BLaER1 treated with 17β-estradiol and CSF1 and Interleukin-3, amounts not matched to agents 10 nM and 100 nM (cell line): ENCODE results near the gene TOX3.

Experiments used
- H3K27ac ChIP-seq, 11 experiments: shearing (Covaris generic); formaldehyde crosslinking; 2 replicates each; pipeline ENCODE4 v1.8.1; 2022
- H3K27me3 ChIP-seq, 11 experiments: shearing (Covaris generic); formaldehyde crosslinking; 2 replicates each; pipeline ENCODE4 v1.8.1; 2022
- H3K36me3 ChIP-seq, 11 experiments: shearing (Covaris generic); formaldehyde crosslinking; 2 replicates each; pipeline ENCODE4 v1.8.1; 2022
- H3K4me1 ChIP-seq, 10 experiments: shearing (Covaris generic); formaldehyde crosslinking; 2 replicates each; pipeline ENCODE4 v1.8.1; 2022
- H3K4me2 ChIP-seq, 11 experiments: shearing (Covaris generic); formaldehyde crosslinking; 2 replicates each; pipeline ENCODE4 v1.8.1; 2022
- H3K4me3 ChIP-seq, 10 experiments: shearing (Covaris generic); formaldehyde crosslinking; 2 replicates each; pipeline ENCODE4 v1.8.1; 2022
- H3K9ac ChIP-seq, 11 experiments: shearing (Covaris generic); formaldehyde crosslinking; 2 replicates each; pipeline ENCODE4 v1.8.1; 2022
- H3K9me3 ChIP-seq, 11 experiments: shearing (Covaris generic); formaldehyde crosslinking; replicated peaks in 1 of 11; 2 replicates each; pipeline ENCODE4 v1.8.1; 2022
- H4K20me1 ChIP-seq, 11 experiments: shearing (Covaris generic); formaldehyde crosslinking; 2 replicates each; pipeline ENCODE4 v1.8.1; 2022
- Cebpa-rat ChIP-seq, 11 experiments: shearing (Covaris generic); IDR thresholded peaks; 2 replicates each; pipeline ENCODE4 v1.8.1; 2022

Gene TOX3

GRCh38 chr16:52547004-52547833, at the start of gene TOX3:
Gene TOX3 (minus strand): TSS chr16:52547143. CDS start chr16:52546723, 420 bp downstream.
- TF ChIP-seq Cebpa-rat (IDR thresholded peaks at IDR 0.05), result no peak
- peak within 1 kb of the TSS; percentile 64 to 80 (median 76) for H3K4me3 ChIP-seq
- no peaks in the 10 kb centered on the region for H3K36me3 ChIP-seq
- peak within 1 kb of the TSS; percentile 84 to 97 (median 94) for H3K4me2 ChIP-seq
- H4K20me1 ChIP-seq, result no peaks in the 10 kb centered on the region; a peak in 1 of 22 replicates
- peak within 1 kb of the TSS; percentile 62 to 84 (median 73) for H3K9ac ChIP-seq
- H3K9me3 ChIP-seq, result no peaks in the 10 kb centered on the region
- peak within 1 kb of the TSS in 9 of 11 experiments; percentile 34 to 72 (median 50); a peak in 15 of 22 replicates for H3K27ac ChIP-seq
- H3K27me3 ChIP-seq, result peaks cover 27 to 53% (median 39%) of the 10 kb centered on the region in 11 experiments
- H3K4me1 ChIP-seq, result peaks cover 11 to 30% (median 26%) of the 10 kb centered on the region in 10 experiments; a peak in 19 of 20 replicates

- Histone ChIP-seq H3K27ac (no peak overlapping the region), H3K4me2 (no peak overlapping the region), H3K36me3 (no peaks in the 10 kb centered on the region), H3K9me3 (peaks cover 0 to 12% (median 7%) of the 10 kb centered on the region in 11 experiments; a peak in 5 of 22 replicates), H4K20me1 (no peaks in the 10 kb centered on the region), H3K4me3 (no peak overlapping the region), H3K4me1 (no peaks in the 10 kb centered on the region), H3K27me3 (no peaks in the 10 kb centered on the region), H3K9ac (no peak overlapping the region)
- no peak for TF ChIP-seq Cebpa-rat (IDR thresholded peaks at IDR 0.05)
These were observed 45.8 kb upstream of the TOX3 start for GRCh38 chr16:52592778-52593177.

GRCh38 chr16:52591934-52592592, 45.1 kb upstream of the TOX3 start:
- Histone ChIP-seq H3K27ac (no peak overlapping the region), H3K4me1 (no peaks in the 10 kb centered on the region), H3K4me3 (no peak overlapping the region), H3K36me3 (no peaks in the 10 kb centered on the region), H3K4me2 (no peak overlapping the region), H3K9me3 (peaks cover 0 to 11% (median 7%) of the 10 kb centered on the region in 11 experiments; a peak in 5 of 22 replicates), H3K27me3 (no peaks in the 10 kb centered on the region), H3K9ac (no peak overlapping the region), H4K20me1 (no peaks in the 10 kb centered on the region)
- TF ChIP-seq Cebpa-rat (IDR thresholded peaks at IDR 0.05), result no peak

GRCh38 chr16:52591471-52591870, 44.5 kb upstream of the TOX3 start:
- H3K27me3 ChIP-seq, result no peaks in the 10 kb centered on the region
- H4K20me1 ChIP-seq, result no peaks in the 10 kb centered on the region
- H3K9me3 ChIP-seq, result peaks cover 0 to 7% (median 3%) of the 10 kb centered on the region in 11 experiments; a peak in 4 of 22 replicates
- TF ChIP-seq Cebpa-rat (IDR thresholded peaks at IDR 0.05), result no peak
- H3K36me3 ChIP-seq, result no peaks in the 10 kb centered on the region
- no peak overlapping the region for H3K27ac ChIP-seq
- H3K9ac ChIP-seq, result no peak overlapping the region
- no peak overlapping the region for H3K4me3 ChIP-seq
- no peak overlapping the region for H3K4me2 ChIP-seq
- H3K4me1 ChIP-seq, result no peaks in the 10 kb centered on the region

GRCh38 chr16:52586159-52586558, 39.2 kb upstream of the TOX3 start:
- H4K20me1 ChIP-seq, result no peaks in the 10 kb centered on the region
- no peaks in the 10 kb centered on the region for H3K4me1 ChIP-seq
- no peak overlapping the region for H3K27ac ChIP-seq
- H3K4me2 ChIP-seq, result no peak overlapping the region
- no peaks in the 10 kb centered on the region for H3K36me3 ChIP-seq
- H3K9ac ChIP-seq, result no peak overlapping the region
- H3K9me3 ChIP-seq, result no peaks in the 10 kb centered on the region
- no peak overlapping the region for H3K4me3 ChIP-seq
- H3K27me3 ChIP-seq, result no peaks in the 10 kb centered on the region
- no peak for TF ChIP-seq Cebpa-rat (IDR thresholded peaks at IDR 0.05)

- TF ChIP-seq Cebpa-rat (IDR thresholded peaks at IDR 0.05), result no peak
- no peaks in the 10 kb centered on the region for H4K20me1 ChIP-seq
- no peaks in the 10 kb centered on the region for H3K4me1 ChIP-seq
- H3K9me3 ChIP-seq, result no peaks in the 10 kb centered on the region
- no peak overlapping the region for H3K4me3 ChIP-seq
- H3K36me3 ChIP-seq, result no peaks in the 10 kb centered on the region
- H3K4me2 ChIP-seq, result no peak overlapping the region
- no peak overlapping the region for H3K27ac ChIP-seq
- H3K9ac ChIP-seq, result no peak overlapping the region
- no peaks in the 10 kb centered on the region for H3K27me3 ChIP-seq
These were observed 37.7 kb upstream of the TOX3 start for GRCh38 chr16:52584354-52585320.

- Histone ChIP-seq H3K9me3 (no peaks in the 10 kb centered on the region), H3K4me1 (peaks cover 0 to 16% (median 11%) of the 10 kb centered on the region in 10 experiments; a peak in 12 of 20 replicates), H3K4me2 (no peak overlapping the region), H3K9ac (no peak overlapping the region), H3K36me3 (no peaks in the 10 kb centered on the region), H3K4me3 (no peak overlapping the region), H3K27me3 (no peaks in the 10 kb centered on the region), H4K20me1 (no peaks in the 10 kb centered on the region), H3K27ac (no peak overlapping the region)
- TF ChIP-seq Cebpa-rat (IDR thresholded peaks at IDR 0.05), result no peak
These were observed 34.6 kb upstream of the TOX3 start for GRCh38 chr16:52581530-52581929.

GRCh38 chr16:52580488-52580887, 33.5 kb upstream of the TOX3 start:
- H3K9me3 ChIP-seq, result no peaks in the 10 kb centered on the region
- peaks cover 0 to 16% (median 11%) of the 10 kb centered on the region in 10 experiments; a peak in 12 of 20 replicates for H3K4me1 ChIP-seq
- H3K27ac ChIP-seq, result no peak overlapping the region
- no peaks in the 10 kb centered on the region for H3K27me3 ChIP-seq
- H3K4me3 ChIP-seq, result no peak overlapping the region
- H3K36me3 ChIP-seq, result no peaks in the 10 kb centered on the region
- no peak overlapping the region for H3K9ac ChIP-seq
- TF ChIP-seq Cebpa-rat (IDR thresholded peaks at IDR 0.05), result no peak
- no peak overlapping the region for H3K4me2 ChIP-seq
- no peaks in the 10 kb centered on the region for H4K20me1 ChIP-seq
